ENCODE results near the gene KLF7.

GRCh38 chr2:207107551-207107950, 58.2 kb downstream of the KLF7 start:
- TF ChIP-seq CTCF (conservative IDR thresholded peaks at IDR 0.05 in 1 of 2, IDR thresholded peaks at IDR 0.05 in 1 of 2; ENCODE audit: low read depth in 1 of 2, low read length in 2 of 2) (no peak), EZH2 (IDR thresholded peaks at IDR 0.05; ENCODE audit: low read length, missing control alignments) (no peak)

All from fibroblast of lung (primary cell).